ENCODE data around the gene LYZL2. TPM values are rescaled to one million over a fixed set of nuclear protein-coding genes. Genes with fewer than 3 reads are reported as not detected.

Gene LYZL2
- total and polyA plus RNA-seq, 2 of the 8 experiments (the other 6 are each of a cell fraction or from before 2014, with no cell fraction given) = not detected

- Histone ChIP-seq H2BK20ac (ENCODE audit: low read length) (no peak overlapping the region), H3K9me3 (ENCODE audit: insufficient read depth in 2 of 2, low read depth in 1 of 2, low read length in 1 of 2) (no peaks in the 10 kb centered on the region), H3K56ac (replicated peaks; ENCODE audit: insufficient read length, low read depth, low read length) (no peak overlapping the region), H3K4me2 (ENCODE audit: insufficient read depth in 1 of 2, low read depth in 2 of 2, low read length in 2 of 2) (peak overlapping the region in 1 of 2 experiments; percentile 55; a peak in 2 of 4 replicates), H3K4me3 (ENCODE audit: extremely low read depth in 1 of 4, insufficient read depth in 2 of 4, low read depth in 3 of 4, low read length in 4 of 4) (no peak overlapping the region), H3K9ac (replicated peaks in 1 of 4; ENCODE audit: extremely low read depth in 1 of 4, low read depth in 3 of 4, low read length in 3 of 4) (no peak overlapping the region), H3K36me3 (ENCODE audit: control insufficient read depth in 2 of 4, insufficient read depth in 4 of 4, low read length in 3 of 4) (no peaks in the 10 kb centered on the region), H3K79me2 (ENCODE audit: control insufficient read depth in 1 of 2, insufficient read depth in 2 of 2, low read length in 2 of 2) (no peaks in the 10 kb centered on the region), H4K8ac (ENCODE audit: extremely low read depth, insufficient read depth, low read length) (no peak overlapping the region), H2BK15ac (ENCODE audit: low read length) (no peak overlapping the region), H4K91ac (replicated peaks; ENCODE audit: insufficient read length, low read length) (no peak overlapping the region), H2BK12ac (ENCODE audit: low read depth, low read length) (no peak overlapping the region), H3K23me2 (ENCODE audit: low read depth, low read length) (no peaks in the 10 kb centered on the region), H3K27me3 (replicated peaks in 1 of 4; ENCODE audit: control insufficient read depth in 3 of 4, extremely low read depth in 1 of 4, insufficient read depth in 3 of 4, low read length in 3 of 4) (peaks cover 8 to 44% (median 22%) of the 10 kb centered on the region in 4 experiments), H4K5ac (ENCODE audit: insufficient read length, low read depth, low read length) (no peak overlapping the region), H2BK120ac (replicated peaks; ENCODE audit: low read depth, low read length) (no peak overlapping the region), H2BK5ac (ENCODE audit: low read depth, low read length) (no peak overlapping the region), H3K27ac (ENCODE audit: low read depth, low read length) (no peak overlapping the region), H3K18ac (ENCODE audit: extremely low read depth, low read length) (no peak overlapping the region), H4K20me1 (replicated peaks in 1 of 2; ENCODE audit: control insufficient read depth in 1 of 2, insufficient read depth in 2 of 2, low read length in 2 of 2) (no peaks in the 10 kb centered on the region), H3K79me1 (ENCODE audit: low read depth, low read length) (no peaks in the 10 kb centered on the region), H3K23ac (ENCODE audit: insufficient read length) (no peak overlapping the region), H2AFZ (ENCODE audit: low read length) (no peak overlapping the region), H2AK5ac (ENCODE audit: low read depth, low read length) (no peak overlapping the region), H3K4ac (replicated peaks; ENCODE audit: insufficient read length, low read depth, low read length) (no peak overlapping the region), H3K4me1 (replicated peaks in 1 of 4; ENCODE audit: control insufficient read depth in 3 of 4, insufficient read depth in 4 of 4, low read length in 3 of 4) (peaks cover 3 to 11% (median 6%) of the 10 kb centered on the region in 4 experiments; a peak in 5 of 7 replicates), H3K14ac (ENCODE audit: insufficient read length) (no peak overlapping the region)
- no peak for DNase-seq (ENCODE audit: low read depth in 1 of 2, low spot score in 2 of 2)
- no peak for TF ChIP-seq EGR1 (IDR thresholded peaks at IDR 0.05; ENCODE audit: borderline replicate concordance, low read depth, low read length)
- no peak for TF ChIP-seq TAF7 (optimal IDR thresholded peaks at IDR 0.05; ENCODE audit: borderline replicate concordance, low read depth, low read length)
- no peak for TF ChIP-seq SRF (IDR thresholded peaks at IDR 0.05; ENCODE audit: low read depth, low read length)
- TF ChIP-seq MAFK (IDR thresholded peaks at IDR 0.05; ENCODE audit: low read depth, low read length) = no peak
- TF ChIP-seq JUN (IDR thresholded peaks at IDR 0.05; ENCODE audit: low read depth, low read length) = no peak
- TF ChIP-seq GTF2F1 (IDR thresholded peaks at IDR 0.05; ENCODE audit: borderline replicate concordance, low read depth, low read length) = no peak
- no peak for TF ChIP-seq ASH2L (IDR thresholded peaks at IDR 0.05; ENCODE audit: low read length)
- no peak for TF ChIP-seq KDM4A (IDR thresholded peaks at IDR 0.05; ENCODE audit: low read depth, low read length, severe bottlenecking)
- no peak for TF ChIP-seq CBX8 (IDR thresholded peaks at IDR 0.05; ENCODE audit: borderline replicate concordance, low read depth, low read length)
- TF ChIP-seq POLR2A (IDR thresholded peaks at IDR 0.05; ENCODE audit: control extremely low read depth in 1 of 2, low read depth in 2 of 2, low read length in 2 of 2) = no peak
- no peak for TF ChIP-seq ZNF274 (IDR thresholded peaks at IDR 0.05; ENCODE audit: borderline replicate concordance, extremely low read depth, low read length)
- no peak for TF ChIP-seq FOSL1 (IDR thresholded peaks at IDR 0.05; ENCODE audit: insufficient read depth, low read depth, low read length)
- no peak for TF ChIP-seq E2F6 (IDR thresholded peaks at IDR 0.05)
- TF ChIP-seq CEBPB (IDR thresholded peaks at IDR 0.05; ENCODE audit: low read depth, low read length) = no peak
- FAIRE-seq = no peak
- CTCF ChIA-PET (ENCODE audit: partially characterized antibody) = no interaction called here
- POLR2A ChIA-PET (ENCODE audit: partially characterized antibody) = no interaction called here
- 75% methylated on average over 8 of the region's 8 CpGs; no CpG with 5 or more reads in 1 of the 2 experiments for WGBS, 2 experiments (ENCODE audit: extremely low coverage in 1 of 2, insufficient coverage in 1 of 2, insufficient read length in 1 of 2, insufficient replicate concordance in 2 of 2, low coverage in 1 of 2, low lambda C conversion rate in 2 of 2, missing lambda C conversion rate in 1 of 2)
These were observed 31.3 kb downstream of the LYZL2 start for GRCh38 chr10:30598105-30598776.
